ENCODE measurements around the gene LGALS13.
"Not testable (repeated sequence)": the region's sequence is repeated elsewhere in the genome, so short reads cannot be mapped to it uniquely, and the experiment has no call there.

- not testable (repeated sequence) for TF ChIP-seq CTCF (conservative IDR thresholded peaks at IDR 0.05 in 1 of 2, IDR thresholded peaks at IDR 0.05 in 1 of 2; ENCODE audit: extremely low read depth in 1 of 2, insufficient read depth in 1 of 2, low read depth in 1 of 2, low read length in 2 of 2); EZH2 (IDR thresholded peaks at IDR 0.05; ENCODE audit: borderline replicate concordance, low read length)
Measured at GRCh38 chr19:39627631-39628030, 25.3 kb downstream of the LGALS13 start.
